Measurements from ENCODE around the gene FRAS1.
"Not testable (repeated sequence)": the region's sequence is repeated elsewhere in the genome, so short reads cannot be mapped to it uniquely, and the experiment has no call there.

FRAS1 gene

DNA sequence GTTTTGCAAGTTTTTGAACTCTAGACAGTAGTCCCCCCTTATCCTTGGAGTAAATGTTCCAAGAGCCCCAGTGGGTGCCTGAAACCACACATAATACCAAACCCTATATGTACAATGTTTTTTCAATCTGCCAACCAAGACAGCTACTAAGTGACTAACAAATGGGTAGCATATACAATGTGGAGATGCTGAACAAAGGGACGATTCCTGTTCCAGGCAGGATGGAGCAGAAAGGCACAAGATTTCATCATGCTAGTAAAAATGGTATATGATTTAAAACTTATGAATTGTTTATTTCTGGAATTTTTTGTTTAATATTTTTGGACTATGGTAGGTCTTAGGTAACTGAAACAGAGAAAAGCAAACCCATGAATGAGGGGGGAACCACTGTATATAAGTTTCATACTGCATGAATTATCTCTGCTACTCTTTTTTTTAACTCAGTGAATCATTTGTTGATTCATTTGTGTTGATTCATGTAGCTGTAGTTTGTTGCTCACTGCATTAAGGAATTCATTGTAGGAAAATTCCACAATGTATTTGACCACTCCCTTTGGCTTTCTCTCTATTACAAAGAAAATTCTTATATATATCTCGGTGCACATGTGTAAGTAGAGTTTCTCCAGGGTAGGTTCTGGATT, 472.6 kb downstream of the FRAS1 start:
- H3K27me3 ChIP-seq (ENCODE audit: control insufficient read depth, insufficient read depth, low read length) = no peaks in the 10 kb centered on the region
- H3K9me3 ChIP-seq (ENCODE audit: control insufficient read depth, insufficient read depth, low read length) = no peaks in the 10 kb centered on the region
- H3K4me1 ChIP-seq (ENCODE audit: control insufficient read depth, insufficient read depth, low read length) = no peaks in the 10 kb centered on the region
- H3K4me3 ChIP-seq (ENCODE audit: low read depth, low read length) = no peak overlapping the region
- no peak overlapping the region for H3K9ac ChIP-seq (ENCODE audit: low read depth, low read length)
- H3K36me3 ChIP-seq (ENCODE audit: control insufficient read depth, insufficient read depth, low read length) = peaks cover 3% of the 10 kb centered on the region

- Histone ChIP-seq H3K4me3 (ENCODE audit: low read depth, low read length) (no peak overlapping the region), H3K27me3 (ENCODE audit: control insufficient read depth, insufficient read depth, low read length) (no peaks in the 10 kb centered on the region), H3K36me3 (ENCODE audit: control insufficient read depth, insufficient read depth, low read length) (peaks cover 5% of the 10 kb centered on the region), H3K9me3 (ENCODE audit: control insufficient read depth, insufficient read depth, low read length) (no peaks in the 10 kb centered on the region), H3K4me1 (ENCODE audit: control insufficient read depth, insufficient read depth, low read length) (no peaks in the 10 kb centered on the region), H3K9ac (ENCODE audit: low read depth, low read length) (no peak overlapping the region)
These were observed 474.9 kb downstream of the FRAS1 start for GRCh38 chr4:78532046-78532445.

- Histone ChIP-seq H3K4me1 (ENCODE audit: control insufficient read depth, insufficient read depth, low read length) (no peaks in the 10 kb centered on the region), H3K4me3 (ENCODE audit: low read depth, low read length) (no peak overlapping the region), H3K9ac (ENCODE audit: low read depth, low read length) (no peak overlapping the region), H3K9me3 (ENCODE audit: control insufficient read depth, insufficient read depth, low read length) (no peaks in the 10 kb centered on the region), H3K27me3 (ENCODE audit: control insufficient read depth, insufficient read depth, low read length) (no peaks in the 10 kb centered on the region), H3K36me3 (ENCODE audit: control insufficient read depth, insufficient read depth, low read length) (peaks cover 5% of the 10 kb centered on the region)
These were observed 476.7 kb downstream of the FRAS1 start for GRCh38 chr4:78533854-78534253.

- no peak overlapping the region for H3K9ac ChIP-seq (ENCODE audit: low read depth, low read length)
- H3K4me1 ChIP-seq (ENCODE audit: control insufficient read depth, insufficient read depth, low read length) = no peaks in the 10 kb centered on the region
- no peaks in the 10 kb centered on the region for H3K9me3 ChIP-seq (ENCODE audit: control insufficient read depth, insufficient read depth, low read length)
- no peak overlapping the region for H3K4me3 ChIP-seq (ENCODE audit: low read depth, low read length)
- no peaks in the 10 kb centered on the region for H3K27me3 ChIP-seq (ENCODE audit: control insufficient read depth, insufficient read depth, low read length)
- H3K36me3 ChIP-seq (ENCODE audit: control insufficient read depth, insufficient read depth, low read length) = peaks cover 5% of the 10 kb centered on the region
These were observed 477.3 kb downstream of the FRAS1 start for GRCh38 chr4:78534286-78534955.

GRCh38 chr4:78542373-78542772, 485.2 kb downstream of the FRAS1 start:
- H3K27me3 ChIP-seq (ENCODE audit: control insufficient read depth, insufficient read depth, low read length) = no peaks in the 10 kb centered on the region
- no peak overlapping the region for H3K9ac ChIP-seq (ENCODE audit: low read depth, low read length)
- no peak overlapping the region for H3K4me3 ChIP-seq (ENCODE audit: low read depth, low read length)
- H3K36me3 ChIP-seq (ENCODE audit: control insufficient read depth, insufficient read depth, low read length) = no peaks in the 10 kb centered on the region
- no peaks in the 10 kb centered on the region for H3K9me3 ChIP-seq (ENCODE audit: control insufficient read depth, insufficient read depth, low read length)
- no peaks in the 10 kb centered on the region for H3K4me1 ChIP-seq (ENCODE audit: control insufficient read depth, insufficient read depth, low read length)

DNA sequence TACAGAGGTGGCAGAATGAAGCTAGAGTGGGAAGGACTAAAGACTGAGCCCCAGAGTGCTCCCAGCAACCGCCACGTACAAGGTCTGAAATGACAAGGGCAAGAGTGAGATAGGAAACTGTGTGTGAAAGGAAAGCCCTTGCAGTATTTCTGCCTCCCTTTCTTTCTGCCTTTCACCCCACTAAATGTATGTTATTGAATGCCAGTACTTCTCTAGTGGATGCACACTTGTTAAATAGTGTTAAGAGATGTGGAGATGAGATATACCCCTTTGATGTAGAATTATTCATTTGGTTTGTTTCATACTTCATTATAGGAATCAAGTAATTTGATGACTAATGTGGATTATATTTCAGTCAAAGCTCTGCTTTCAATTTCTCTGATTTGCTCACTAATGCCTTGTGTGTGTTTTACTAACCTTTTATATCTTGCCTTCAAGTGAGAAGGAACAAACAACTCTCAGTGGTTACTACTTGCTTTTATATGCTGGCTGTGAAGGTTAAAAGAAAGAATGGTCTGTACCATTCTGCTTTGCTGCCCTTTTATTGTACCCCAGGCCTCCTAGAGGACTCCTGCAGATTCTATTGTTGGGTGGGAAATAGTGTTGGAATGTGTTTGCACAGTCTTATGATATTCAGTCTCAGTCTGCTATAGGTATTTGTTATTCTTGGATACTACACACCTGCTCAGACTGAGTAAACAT, 486.5 kb downstream of the FRAS1 start:
- Histone ChIP-seq H3K9ac (ENCODE audit: low read depth, low read length) (no peak overlapping the region), H3K36me3 (ENCODE audit: control insufficient read depth, insufficient read depth, low read length) (no peaks in the 10 kb centered on the region), H3K27me3 (ENCODE audit: control insufficient read depth, insufficient read depth, low read length) (no peaks in the 10 kb centered on the region), H3K4me1 (ENCODE audit: control insufficient read depth, insufficient read depth, low read length) (no peaks in the 10 kb centered on the region), H3K4me3 (ENCODE audit: low read depth, low read length) (no peak overlapping the region), H3K9me3 (ENCODE audit: control insufficient read depth, insufficient read depth, low read length) (no peaks in the 10 kb centered on the region)

DNA sequence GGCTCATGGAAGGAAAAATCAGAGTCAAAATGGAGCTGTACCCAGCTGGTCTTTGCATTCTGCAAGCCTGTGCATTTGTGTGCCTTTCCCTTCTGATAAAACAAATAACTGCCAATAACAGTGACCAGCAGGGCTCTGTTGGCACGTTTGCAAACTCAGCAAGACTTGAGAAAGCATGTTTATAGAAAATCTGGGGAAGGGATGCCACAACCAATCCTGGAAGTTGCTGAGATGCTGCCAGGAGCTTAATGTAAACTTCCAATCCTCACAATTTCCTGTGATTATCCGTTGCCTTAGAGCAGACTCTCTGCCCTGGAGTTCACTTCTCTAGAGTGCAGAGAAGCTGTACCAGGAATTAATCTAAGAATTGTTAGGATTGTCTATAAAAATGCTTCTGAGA, 487.6 kb downstream of the FRAS1 start:
- Histone ChIP-seq H3K4me3 (ENCODE audit: low read depth, low read length) (no peak overlapping the region), H3K27me3 (ENCODE audit: control insufficient read depth, insufficient read depth, low read length) (peaks cover 6% of the 10 kb centered on the region), H3K4me1 (ENCODE audit: control insufficient read depth, insufficient read depth, low read length) (peaks cover 2% of the 10 kb centered on the region), H3K9ac (ENCODE audit: low read depth, low read length) (no peak overlapping the region), H3K9me3 (ENCODE audit: control insufficient read depth, insufficient read depth, low read length) (no peaks in the 10 kb centered on the region), H3K36me3 (ENCODE audit: control insufficient read depth, insufficient read depth, low read length) (no peaks in the 10 kb centered on the region)

GRCh38 chr4:78545275-78546246, 488.4 kb downstream of the FRAS1 start:
- no peak overlapping the region for H3K9ac ChIP-seq (ENCODE audit: low read depth, low read length)
- H3K27me3 ChIP-seq (ENCODE audit: control insufficient read depth, insufficient read depth, low read length) = peaks cover 15% of the 10 kb centered on the region
- no peaks in the 10 kb centered on the region for H3K9me3 ChIP-seq (ENCODE audit: control insufficient read depth, insufficient read depth, low read length)
- peaks cover 10% of the 10 kb centered on the region for H3K4me1 ChIP-seq (ENCODE audit: control insufficient read depth, insufficient read depth, low read length)
- H3K36me3 ChIP-seq (ENCODE audit: control insufficient read depth, insufficient read depth, low read length) = no peaks in the 10 kb centered on the region
- H3K4me3 ChIP-seq (ENCODE audit: low read depth, low read length) = no peak overlapping the region

GRCh38 chr4:78547899-78548298, 490.8 kb downstream of the FRAS1 start:
- not testable (repeated sequence) for H3K9ac ChIP-seq (ENCODE audit: low read depth, low read length); H3K4me3 ChIP-seq (ENCODE audit: low read depth, low read length); H3K9me3 ChIP-seq (ENCODE audit: control insufficient read depth, insufficient read depth, low read length); H3K36me3 ChIP-seq (ENCODE audit: control insufficient read depth, insufficient read depth, low read length)
- peaks cover 15% of the 10 kb centered on the region for H3K4me1 ChIP-seq (ENCODE audit: control insufficient read depth, insufficient read depth, low read length)
- H3K27me3 ChIP-seq (ENCODE audit: control insufficient read depth, insufficient read depth, low read length) = peaks cover 36% of the 10 kb centered on the region

DNA sequence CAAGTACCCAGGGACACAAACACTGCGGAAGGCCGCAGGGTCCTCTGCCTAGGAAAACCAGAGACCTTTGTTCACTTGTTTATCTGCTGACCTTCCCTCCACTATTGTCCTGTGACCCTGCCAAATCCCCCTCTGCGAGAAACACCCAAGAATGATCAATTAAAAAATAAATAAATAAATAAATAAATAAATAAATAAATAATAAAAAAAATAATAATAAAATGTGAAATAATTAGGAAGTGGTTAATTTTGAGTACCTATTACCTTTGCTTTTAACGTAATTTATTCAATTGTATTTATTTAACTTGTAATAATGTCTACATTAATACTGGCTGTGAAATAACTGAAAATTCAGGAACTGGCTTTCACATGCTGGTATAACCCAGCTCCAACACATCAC, 491.8 kb downstream of the FRAS1 start:
- H3K9me3 ChIP-seq (ENCODE audit: control insufficient read depth, insufficient read depth, low read length); H3K9ac ChIP-seq (ENCODE audit: low read depth, low read length); H3K4me3 ChIP-seq (ENCODE audit: low read depth, low read length); H3K36me3 ChIP-seq (ENCODE audit: control insufficient read depth, insufficient read depth, low read length): not testable (repeated sequence)
- Histone ChIP-seq H3K4me1 (ENCODE audit: control insufficient read depth, insufficient read depth, low read length) (peaks cover 22% of the 10 kb centered on the region), H3K27me3 (ENCODE audit: control insufficient read depth, insufficient read depth, low read length) (peaks cover 46% of the 10 kb centered on the region)
